ENCODE data around the gene GTSF1L. TPM values are rescaled to one million over a fixed set of nuclear protein-coding genes. Genes with fewer than 3 reads are reported as not detected.

GTSF1L gene
- total RNA-seq, 2 donors from 2014 or later: not detected

GRCh38 chr20:43749734-43750294 lies 23.0 kb upstream of the GTSF1L start:
- intact Hi-C loops (cut with DNase I): loop anchor here (1.0 to 10.0 kb wide), 3 partner anchors 65 to 332 kb away; no protein-coding TSS in a partner anchor
- peak; percentile 75 to 84 for ATAC-seq
- peak; percentile 79 for DNase-seq

- DNase-seq: no peak
- intact Hi-C loops (cut with DNase I): loop anchor here in 1 of 2 donors (10.0 kb wide), 1 partner anchor 63 kb away; no protein-coding TSS in a partner anchor
- ATAC-seq: peak in 1 of 2 donors; percentile 27
Measured at GRCh38 chr20:43748274-43748673, 21.5 kb upstream of the GTSF1L start.

GRCh38 chr20:43746344-43747137 lies 19.7 kb upstream of the GTSF1L start:
- DNase-seq (no peak), ATAC-seq (no peak)
- intact Hi-C loops (cut with DNase I): loop anchor here in 1 of 2 donors (10.0 kb wide), 1 partner anchor 62 kb away; no protein-coding TSS in a partner anchor

GRCh38 chr20:43744966-43745730 lies 18.3 kb upstream of the GTSF1L start:
- no peak for DNase-seq
- ATAC-seq: no peak
- intact Hi-C loops (cut with DNase I): loop anchor here in 1 of 2 donors (10.0 kb wide), 1 partner anchor 60 kb away; no protein-coding TSS in a partner anchor

GRCh38 chr20:43744151-43744611 lies 17.4 kb upstream of the GTSF1L start:
- intact Hi-C loops (cut with DNase I): loop anchor here in 1 of 2 donors (10.0 kb wide), 1 partner anchor 59 kb away; no protein-coding TSS in a partner anchor
- DNase-seq: no peak
- no peak for ATAC-seq

- intact Hi-C loops (cut with DNase I): loop anchor here in 1 of 2 donors (10.0 kb wide), 1 partner anchor 56 kb away; no protein-coding TSS in a partner anchor
- ATAC-seq: no peak
- DNase-seq: no peak
Measured at GRCh38 chr20:43740642-43741041, 13.8 kb upstream of the GTSF1L start.

GRCh38 chr20:43739148-43739749 lies 12.4 kb upstream of the GTSF1L start:
- DNase-seq (no peak), ATAC-seq (no peak)
- intact Hi-C loops (cut with DNase I): no loop called here

GRCh38 chr20:43737925-43738324 lies 11.1 kb upstream of the GTSF1L start:
- intact Hi-C loops (cut with DNase I): no loop called here
- ATAC-seq (no peak), DNase-seq (no peak)

- ATAC-seq (no peak), DNase-seq (no peak)
- intact Hi-C loops (cut with DNase I): no loop called here
Measured at GRCh38 chr20:43736588-43737158, 9.9 kb upstream of the GTSF1L start.

GRCh38 chr20:43731927-43732326 lies 5.1 kb upstream of the GTSF1L start:
- intact Hi-C loops (cut with DNase I): no loop called here
- DNase-seq: no peak
- ATAC-seq: no peak

- DNase-seq (no peak), ATAC-seq (no peak)
- intact Hi-C loops (cut with DNase I): no loop called here
Measured at GRCh38 chr20:43731469-43731868, 4.7 kb upstream of the GTSF1L start.

- ATAC-seq (no peak), DNase-seq (no peak)
- intact Hi-C loops (cut with DNase I): no loop called here
Measured at GRCh38 chr20:43728686-43729255, 2.0 kb upstream of the GTSF1L start.

GRCh38 chr20:43727980-43728590 lies 1.3 kb upstream of the GTSF1L start:
- DNase-seq: no peak
- intact Hi-C loops (cut with DNase I): no loop called here
- no peak for ATAC-seq

- intact Hi-C loops (cut with DNase I): no loop called here
- ATAC-seq (no peak), DNase-seq (no peak)
Measured at GRCh38 chr20:43726333-43726732, 469 bp downstream of the GTSF1L start.

GRCh38 chr20:43725666-43726065 lies 1.1 kb downstream of the GTSF1L start:
- intact Hi-C loops (cut with DNase I): no loop called here
- no peak for DNase-seq
- ATAC-seq: no peak

GRCh38 chr20:43724383-43724782 lies 2.4 kb downstream of the GTSF1L start:
- intact Hi-C loops (cut with DNase I): no loop called here
- ATAC-seq (no peak), DNase-seq (no peak)

GRCh38 chr20:43723735-43724134 lies 3.1 kb downstream of the GTSF1L start:
- intact Hi-C loops (cut with DNase I): no loop called here
- ATAC-seq: no peak
- no peak for DNase-seq

- intact Hi-C loops (cut with DNase I): no loop called here
- ATAC-seq (no peak), DNase-seq (no peak)
Measured at GRCh38 chr20:43723186-43723585, 3.6 kb downstream of the GTSF1L start.
